Astrocyte (in vitro differentiated cells and primary cell): Measurements from ENCODE around the gene TOR4A.

Source experiments
- CTCF ChIP-seq: IDR thresholded peaks from 2 replicates; pipeline ENCODE4 v1.5.1; 2011; ENCODE audit warnings: low read depth, mild to moderate bottlenecking, inconsistent platforms, low read length, moderate library complexity; ENCODE audit not compliant: insufficient read depth
- EZH2 ChIP-seq: IDR thresholded peaks from 2 replicates; pipeline ENCODE4 v1.6.1; 2012; ENCODE audit warnings: mild to moderate bottlenecking, low read length, inconsistent platforms; ENCODE audit not compliant: insufficient read depth

GRCh38 chr9:137314561-137315560 is 37.3 kb downstream of the TOR4A start:
- TF ChIP-seq CTCF, result no peak
- no peak for TF ChIP-seq EZH2
